HG03060 (cell line): Measurements from ENCODE around the gene MED4.

ENCODE experiments used
- ATAC-seq: cut with Tn5 transposase; IDR thresholded peaks from one replicate; pipeline ENCODE4 v1.9.1; 2021; ENCODE audit warnings: low read depth, moderate number of reproducible peaks; ENCODE audit not compliant: unreplicated experiment

MED4 gene

DNA sequence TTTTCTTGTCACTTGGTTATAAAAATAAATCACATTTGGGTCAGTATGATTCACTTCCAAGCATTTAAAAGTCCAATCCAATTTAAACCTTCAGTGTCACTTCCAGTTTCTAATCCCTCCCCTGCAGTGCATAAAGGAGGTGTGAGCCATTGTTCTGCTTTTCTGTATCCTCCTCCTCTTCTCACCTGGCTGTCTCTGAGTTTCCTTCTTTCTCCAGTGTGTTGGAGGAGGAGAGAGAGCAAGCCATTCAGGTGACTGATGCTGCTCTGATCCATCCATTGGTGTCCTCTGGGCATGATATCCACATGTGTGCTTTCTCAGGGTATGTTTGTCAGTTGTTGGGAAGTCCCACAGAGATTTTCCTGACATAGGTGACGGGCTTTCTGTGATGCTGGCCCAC, 56.1 kb downstream of the MED4 start:
- no peak for ATAC-seq

DNA sequence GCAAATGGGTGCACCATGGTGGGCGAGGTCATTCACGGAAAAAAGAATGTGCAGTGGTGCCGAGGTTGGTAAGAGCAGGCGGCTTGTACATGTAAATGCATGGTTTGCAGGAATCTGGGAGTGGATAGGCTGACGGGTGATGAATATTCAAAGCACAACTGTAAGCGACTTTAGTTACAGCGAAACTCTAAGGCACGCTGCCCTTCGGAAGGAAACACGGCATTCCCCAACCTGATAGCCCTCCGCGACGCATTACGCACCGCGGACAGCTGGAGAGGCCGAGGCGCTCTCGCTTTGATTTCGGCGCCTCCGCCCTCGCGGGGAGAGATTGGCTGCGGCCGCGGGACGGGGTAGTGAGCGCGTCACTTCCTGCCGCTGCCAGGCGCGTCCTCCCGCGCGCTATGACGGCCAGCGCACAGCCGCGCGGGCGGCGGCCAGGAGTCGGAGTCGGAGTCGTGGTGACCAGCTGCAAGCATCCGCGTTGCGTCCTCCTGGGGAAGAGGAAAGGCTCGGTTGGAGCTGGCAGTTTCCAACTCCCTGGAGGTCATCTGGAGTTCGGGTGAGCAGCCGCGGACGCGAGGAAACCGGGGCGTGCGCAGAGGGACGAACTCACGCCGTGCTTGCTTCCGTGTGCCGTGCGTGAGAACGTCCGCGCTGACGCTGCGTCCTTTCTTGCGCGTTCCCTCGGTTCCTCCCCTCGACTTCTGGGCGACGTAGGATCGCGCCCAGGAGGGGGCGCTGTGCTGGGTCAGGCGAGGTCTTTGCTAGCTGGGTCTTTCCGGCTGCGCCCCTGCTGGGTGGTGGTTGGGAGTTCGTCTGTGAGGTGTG, 57.3 kb downstream of the MED4 start, which contains the start of gene NUDT15:
Gene NUDT15, plus strand, starts transcription at position 381 of the 828 bp plus-strand sequence. Its CDS starts 21 bp downstream, at position 402.
- ATAC-seq, result peak; percentile 83

DNA sequence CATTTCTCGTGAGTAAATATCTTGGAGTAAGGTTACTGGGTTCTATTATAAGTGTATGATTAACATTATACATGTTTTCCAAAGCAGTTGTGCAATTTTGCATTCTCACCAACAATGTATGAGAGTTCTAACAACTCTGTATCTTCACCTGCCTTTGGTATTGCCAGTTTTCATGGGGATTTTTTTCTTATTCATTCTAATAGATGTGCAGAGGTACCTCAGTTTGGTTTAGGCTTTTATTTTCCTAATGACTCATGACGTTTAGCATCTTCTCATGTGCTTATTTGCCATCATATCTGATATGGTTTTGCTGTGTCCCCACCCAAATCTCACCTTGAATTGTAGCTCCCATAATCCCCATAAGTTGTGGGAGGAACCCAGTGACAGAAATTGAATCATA, 65.0 kb downstream of the MED4 start:
- no peak for ATAC-seq

DNA sequence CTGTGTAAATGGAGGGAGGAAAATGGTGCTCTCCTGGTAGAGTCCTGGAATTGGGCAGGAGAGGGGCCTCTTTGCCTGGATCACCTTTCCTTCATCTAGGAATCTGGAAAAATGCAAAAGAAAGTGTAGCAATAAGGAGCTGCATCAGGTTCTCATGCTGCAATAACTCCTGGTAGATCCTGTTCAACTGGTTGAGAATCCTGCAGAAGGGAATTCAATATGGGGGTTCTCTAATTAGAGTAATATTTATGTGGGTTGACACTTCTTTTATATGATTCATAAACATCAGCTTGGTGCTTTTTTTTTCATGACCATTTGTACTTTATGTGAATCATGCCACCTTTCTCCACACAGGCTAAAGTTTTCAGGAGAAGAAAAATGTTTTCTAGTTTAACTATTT, 66.8 kb downstream of the MED4 start:
- ATAC-seq, result no peak
